Body of pancreas (tissue), 4 donors: ENCODE results near the gene RBM19.

Experiments used
- POLR2A ChIP-seq, 3 donors: fragments of 450-650 bp; IDR thresholded peaks; one replicate each; pipeline ENCODE4 v1.6.1; 2016; ENCODE audit warnings: antibody characterized with exemption in 3 of 3, mild to moderate bottlenecking in 2 of 3
- TF ChIP-seq, protein P1 (sequence below), 7 experiments: fragments of 450-650 bp in 4 of 7; fragments of 200-600 bp in 3 of 7; sonication (generic) in 3 of 7; IDR thresholded peaks; one replicate each; pipeline ENCODE4 v1.5.1; 2016 to 2019; ENCODE audit warnings: antibody characterized with exemption in 7 of 7

DNA sequence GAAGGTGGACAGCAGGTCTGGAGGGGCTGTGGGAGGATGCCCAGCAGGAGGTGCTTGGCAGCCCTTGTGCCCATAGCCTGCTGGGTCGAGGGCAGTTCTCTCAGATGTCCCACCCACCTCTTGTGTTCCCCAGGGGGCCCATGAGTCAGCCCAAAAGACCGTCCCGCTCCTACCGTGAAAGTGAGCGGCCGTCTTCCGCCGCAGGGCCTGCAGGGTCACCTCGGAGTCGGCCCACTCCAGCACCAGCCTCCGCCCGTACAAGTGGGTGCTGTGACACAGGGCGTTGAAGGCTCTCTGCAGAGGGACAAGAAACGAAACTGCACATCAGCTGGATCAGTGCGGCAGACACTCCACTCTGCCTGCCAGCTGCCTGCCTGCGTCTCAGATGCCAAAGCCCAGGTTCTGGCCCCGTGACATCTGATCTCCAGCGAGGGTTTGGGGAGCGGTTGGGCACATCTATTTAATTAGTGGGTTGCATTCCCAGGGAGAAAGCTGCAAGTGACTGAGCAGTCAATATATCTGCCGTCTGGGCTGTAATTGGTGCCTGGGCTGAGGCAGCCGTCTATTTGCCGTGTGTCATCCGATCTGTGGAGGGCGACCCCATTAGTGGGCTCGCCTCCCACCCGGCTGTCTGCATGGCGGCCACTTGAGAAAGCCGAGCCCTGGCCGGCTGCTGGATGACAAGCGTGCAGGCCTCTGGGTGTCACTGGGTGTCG lies 121.5 kb downstream of the RBM19 start:
- no peak for TF ChIP-seq POLR2A (IDR thresholded peaks at IDR 0.05)
- TF ChIP-seq, protein P1, sequence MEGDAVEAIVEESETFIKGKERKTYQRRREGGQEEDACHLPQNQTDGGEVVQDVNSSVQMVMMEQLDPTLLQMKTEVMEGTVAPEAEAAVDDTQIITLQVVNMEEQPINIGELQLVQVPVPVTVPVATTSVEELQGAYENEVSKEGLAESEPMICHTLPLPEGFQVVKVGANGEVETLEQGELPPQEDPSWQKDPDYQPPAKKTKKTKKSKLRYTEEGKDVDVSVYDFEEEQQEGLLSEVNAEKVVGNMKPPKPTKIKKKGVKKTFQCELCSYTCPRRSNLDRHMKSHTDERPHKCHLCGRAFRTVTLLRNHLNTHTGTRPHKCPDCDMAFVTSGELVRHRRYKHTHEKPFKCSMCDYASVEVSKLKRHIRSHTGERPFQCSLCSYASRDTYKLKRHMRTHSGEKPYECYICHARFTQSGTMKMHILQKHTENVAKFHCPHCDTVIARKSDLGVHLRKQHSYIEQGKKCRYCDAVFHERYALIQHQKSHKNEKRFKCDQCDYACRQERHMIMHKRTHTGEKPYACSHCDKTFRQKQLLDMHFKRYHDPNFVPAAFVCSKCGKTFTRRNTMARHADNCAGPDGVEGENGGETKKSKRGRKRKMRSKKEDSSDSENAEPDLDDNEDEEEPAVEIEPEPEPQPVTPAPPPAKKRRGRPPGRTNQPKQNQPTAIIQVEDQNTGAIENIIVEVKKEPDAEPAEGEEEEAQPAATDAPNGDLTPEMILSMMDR (IDR thresholded peaks at IDR 0.05), result no peak
